HG03103 (cell line): ENCODE measurements around the gene ADRA2C.

Experiments
- ATAC-seq: cut with Tn5 transposase; IDR thresholded peaks from one replicate; pipeline ENCODE4 v1.9.1; 2021; ENCODE audit warnings: low read depth; ENCODE audit not compliant: unreplicated experiment

Gene ADRA2C

GRCh38 chr4:3766036-3766784 is at the start of gene ADRA2C:
Gene ADRA2C, plus strand, starts transcription at chr4:3766385. Its CDS starts 222 bp downstream, at chr4:3766607.
- no peak for ATAC-seq

- no peak for ATAC-seq
Measured at GRCh38 chr4:3716631-3717235, 49.5 kb upstream of the ADRA2C start.

GRCh38 chr4:3717241-3717640 is 48.9 kb upstream of the ADRA2C start:
- no peak for ATAC-seq

GRCh38 chr4:3718462-3718861 is 47.7 kb upstream of the ADRA2C start:
- no peak for ATAC-seq

- ATAC-seq: no peak
Measured at GRCh38 chr4:3719191-3719590, 47.0 kb upstream of the ADRA2C start.

GRCh38 chr4:3719836-3720235 is 46.3 kb upstream of the ADRA2C start:
- ATAC-seq: no peak

- no peak for ATAC-seq
Measured at GRCh38 chr4:3720466-3720865, 45.7 kb upstream of the ADRA2C start.

GRCh38 chr4:3721186-3721585 is 45.0 kb upstream of the ADRA2C start:
- no peak for ATAC-seq

GRCh38 chr4:3721627-3722026 is 44.6 kb upstream of the ADRA2C start:
- no peak for ATAC-seq

GRCh38 chr4:3722446-3723231 is 43.5 kb upstream of the ADRA2C start:
- no peak for ATAC-seq

GRCh38 chr4:3723232-3723642 is 42.9 kb upstream of the ADRA2C start:
- ATAC-seq: no peak

- no peak for ATAC-seq
Measured at GRCh38 chr4:3724319-3725231, 41.6 kb upstream of the ADRA2C start.

- ATAC-seq: no peak
Measured at GRCh38 chr4:3725936-3726870, 40.0 kb upstream of the ADRA2C start.

- no peak for ATAC-seq
Measured at GRCh38 chr4:3727847-3728469, 38.2 kb upstream of the ADRA2C start.

- no peak for ATAC-seq
Measured at GRCh38 chr4:3729188-3729881, 36.9 kb upstream of the ADRA2C start.

- ATAC-seq: no peak
Measured at GRCh38 chr4:3729882-3730226, 36.3 kb upstream of the ADRA2C start.

- no peak for ATAC-seq
Measured at GRCh38 chr4:3730422-3731190, 35.6 kb upstream of the ADRA2C start.
